ENCODE data around the gene GNPTG.

Gene GNPTG

DNA sequence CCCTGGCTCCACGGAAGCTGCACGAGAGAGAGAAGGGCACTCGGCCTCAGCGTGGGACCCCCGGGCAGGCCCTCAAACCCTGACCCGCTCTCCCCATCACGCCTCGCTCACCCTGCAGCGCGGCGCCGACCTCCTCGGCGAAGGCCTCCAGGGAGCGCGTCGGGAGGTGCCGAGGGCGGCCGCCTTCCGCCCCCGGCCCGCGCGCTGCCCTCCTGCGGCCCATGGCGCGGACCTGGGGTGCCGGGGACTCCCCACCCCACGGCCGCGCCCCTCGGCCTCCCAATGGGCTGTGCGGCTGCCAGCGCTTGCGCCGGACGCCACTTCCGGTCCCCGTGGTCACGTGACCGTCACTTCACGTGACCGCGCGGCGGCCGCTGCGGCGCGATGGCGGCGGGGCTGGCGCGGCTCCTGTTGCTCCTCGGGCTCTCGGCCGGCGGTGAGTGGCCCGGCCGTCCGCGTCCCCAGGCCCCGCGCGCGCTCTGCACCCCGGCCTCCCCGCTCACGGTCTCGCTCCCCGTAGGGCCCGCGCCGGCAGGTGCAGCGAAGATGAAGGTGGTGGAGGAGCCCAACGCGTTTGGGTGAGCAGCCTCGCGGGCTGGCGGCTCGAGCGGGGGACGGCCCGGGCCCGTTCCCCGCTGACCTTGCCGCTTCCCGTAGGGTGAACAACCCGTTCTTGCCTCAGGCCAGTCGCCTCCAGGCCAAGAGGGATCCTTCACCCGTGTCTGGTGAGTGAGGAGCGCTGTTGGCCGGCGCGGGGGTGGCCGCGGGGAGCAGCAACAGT, at the start of gene GNPTG, which contains the start of gene TSR3:
GNPTG (plus strand) TSS at position 350 of the 781 bp plus-strand sequence; CDS start at position 385, 35 bp downstream.
TSR3 (minus strand) TSS at position 297 of the 781 bp plus-strand sequence; CDS start at position 223, 74 bp downstream.
- DNase-seq (ENCODE audit: low read depth), result peak; percentile 45
- peak within 1 kb of the TSS; percentile 87 for H3K4me3 ChIP-seq (ENCODE audit: low read length)
- TF ChIP-seq, protein P1, sequence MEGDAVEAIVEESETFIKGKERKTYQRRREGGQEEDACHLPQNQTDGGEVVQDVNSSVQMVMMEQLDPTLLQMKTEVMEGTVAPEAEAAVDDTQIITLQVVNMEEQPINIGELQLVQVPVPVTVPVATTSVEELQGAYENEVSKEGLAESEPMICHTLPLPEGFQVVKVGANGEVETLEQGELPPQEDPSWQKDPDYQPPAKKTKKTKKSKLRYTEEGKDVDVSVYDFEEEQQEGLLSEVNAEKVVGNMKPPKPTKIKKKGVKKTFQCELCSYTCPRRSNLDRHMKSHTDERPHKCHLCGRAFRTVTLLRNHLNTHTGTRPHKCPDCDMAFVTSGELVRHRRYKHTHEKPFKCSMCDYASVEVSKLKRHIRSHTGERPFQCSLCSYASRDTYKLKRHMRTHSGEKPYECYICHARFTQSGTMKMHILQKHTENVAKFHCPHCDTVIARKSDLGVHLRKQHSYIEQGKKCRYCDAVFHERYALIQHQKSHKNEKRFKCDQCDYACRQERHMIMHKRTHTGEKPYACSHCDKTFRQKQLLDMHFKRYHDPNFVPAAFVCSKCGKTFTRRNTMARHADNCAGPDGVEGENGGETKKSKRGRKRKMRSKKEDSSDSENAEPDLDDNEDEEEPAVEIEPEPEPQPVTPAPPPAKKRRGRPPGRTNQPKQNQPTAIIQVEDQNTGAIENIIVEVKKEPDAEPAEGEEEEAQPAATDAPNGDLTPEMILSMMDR (conservative IDR thresholded peaks at IDR 0.05; ENCODE audit: low read depth, low read length), result no peak

DNA sequence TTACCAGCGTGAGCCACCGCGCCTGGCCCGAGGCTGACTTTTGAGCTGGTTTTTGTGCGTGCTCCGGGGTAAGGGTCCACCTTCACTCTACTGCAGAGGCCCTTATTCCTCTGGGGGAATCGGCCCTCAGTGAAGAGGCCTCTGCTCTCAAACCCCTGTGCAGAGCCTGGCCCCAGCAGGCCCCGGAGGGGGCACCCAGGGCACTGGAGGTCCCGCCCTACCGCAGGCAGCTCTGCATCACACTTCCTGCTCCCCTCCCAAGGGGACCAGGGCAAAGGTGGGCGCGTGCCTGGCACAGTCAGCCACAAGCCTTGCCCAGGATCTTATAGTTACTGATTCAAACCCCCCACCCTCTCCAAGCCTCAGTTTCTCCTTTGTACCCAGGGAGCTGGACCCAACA, 45.9 kb upstream of the GNPTG start:
- DNase-seq (ENCODE audit: low read depth), result no peak
- TF ChIP-seq, protein P1 (conservative IDR thresholded peaks at IDR 0.05; ENCODE audit: low read depth, low read length), result no peak
- no peak overlapping the region for H3K4me3 ChIP-seq (ENCODE audit: low read length)

DNA sequence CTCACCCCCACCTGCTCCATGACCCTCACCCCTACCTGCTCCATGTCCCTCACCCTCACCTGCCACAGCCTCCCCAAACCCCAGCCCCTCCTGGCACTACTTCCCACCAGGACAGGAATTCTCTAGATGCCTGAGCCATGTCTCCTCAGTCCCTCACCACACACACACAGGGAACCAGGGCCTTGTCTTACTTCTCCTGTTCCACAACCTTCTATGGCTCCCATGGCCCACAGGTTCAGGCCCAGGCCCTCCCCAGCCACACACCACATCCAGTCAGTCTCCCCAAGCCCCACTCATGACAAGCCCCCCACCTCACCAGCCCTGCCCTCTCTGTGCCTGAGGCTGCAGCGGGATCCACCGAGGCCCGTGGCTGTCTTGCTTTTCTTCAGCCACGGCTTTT, 45.4 kb upstream of the GNPTG start:
- no peak overlapping the region for H3K4me3 ChIP-seq (ENCODE audit: low read length)
- DNase-seq (ENCODE audit: low read depth), result no peak
- TF ChIP-seq, protein P1 (conservative IDR thresholded peaks at IDR 0.05; ENCODE audit: low read depth, low read length), result no peak

DNA sequence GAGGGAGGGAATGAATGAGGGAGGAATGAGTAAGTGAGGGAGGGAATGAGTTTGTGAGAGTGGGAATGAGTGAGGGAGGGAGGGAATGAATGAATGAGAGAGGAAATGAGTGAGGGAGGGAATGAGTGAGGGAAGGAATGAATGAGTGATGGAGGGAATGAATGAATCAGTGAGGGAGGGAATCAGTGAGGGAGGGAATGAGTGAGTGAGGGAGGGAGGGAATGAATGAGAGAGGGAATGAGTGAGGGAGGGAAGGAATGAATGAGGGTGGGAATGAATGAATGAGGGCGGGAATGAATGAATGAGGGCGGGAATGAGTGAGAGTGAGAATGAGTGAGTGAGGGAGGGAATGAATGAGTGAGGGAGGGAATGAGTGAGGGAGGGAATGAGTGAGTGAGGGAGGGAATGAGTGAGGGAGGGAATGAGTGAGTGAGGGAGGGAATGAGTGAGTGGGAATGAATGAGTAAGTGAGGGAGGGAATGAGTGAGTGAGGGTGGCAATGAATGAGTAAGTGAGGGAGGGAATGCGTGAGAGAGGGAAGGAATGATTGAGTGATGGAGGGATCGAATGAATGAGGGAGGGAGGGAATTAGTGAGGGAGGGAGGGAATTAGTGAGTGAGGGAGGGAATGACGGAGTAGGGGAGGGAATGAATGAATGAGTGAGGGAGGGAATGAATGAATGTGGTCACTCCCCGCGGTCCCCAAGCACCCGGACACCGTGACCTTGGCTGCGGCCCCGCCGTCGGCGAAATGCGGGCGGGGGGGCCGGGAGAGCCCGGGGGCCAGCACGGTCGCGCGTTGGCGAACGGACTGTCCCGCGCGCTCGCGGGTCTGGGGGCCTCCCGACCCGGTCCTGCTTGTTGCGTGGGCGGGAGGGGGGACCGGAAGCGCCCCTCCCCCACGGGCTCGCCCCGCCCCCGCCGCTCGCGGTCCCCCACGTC, 43.4 kb upstream of the GNPTG start:
- TF ChIP-seq, protein P1 (conservative IDR thresholded peaks at IDR 0.05; ENCODE audit: low read depth, low read length), result no peak
- DNase-seq (ENCODE audit: low read depth), result no peak
- H3K4me3 ChIP-seq (ENCODE audit: low read length), result peak overlapping the region; percentile 67

DNA sequence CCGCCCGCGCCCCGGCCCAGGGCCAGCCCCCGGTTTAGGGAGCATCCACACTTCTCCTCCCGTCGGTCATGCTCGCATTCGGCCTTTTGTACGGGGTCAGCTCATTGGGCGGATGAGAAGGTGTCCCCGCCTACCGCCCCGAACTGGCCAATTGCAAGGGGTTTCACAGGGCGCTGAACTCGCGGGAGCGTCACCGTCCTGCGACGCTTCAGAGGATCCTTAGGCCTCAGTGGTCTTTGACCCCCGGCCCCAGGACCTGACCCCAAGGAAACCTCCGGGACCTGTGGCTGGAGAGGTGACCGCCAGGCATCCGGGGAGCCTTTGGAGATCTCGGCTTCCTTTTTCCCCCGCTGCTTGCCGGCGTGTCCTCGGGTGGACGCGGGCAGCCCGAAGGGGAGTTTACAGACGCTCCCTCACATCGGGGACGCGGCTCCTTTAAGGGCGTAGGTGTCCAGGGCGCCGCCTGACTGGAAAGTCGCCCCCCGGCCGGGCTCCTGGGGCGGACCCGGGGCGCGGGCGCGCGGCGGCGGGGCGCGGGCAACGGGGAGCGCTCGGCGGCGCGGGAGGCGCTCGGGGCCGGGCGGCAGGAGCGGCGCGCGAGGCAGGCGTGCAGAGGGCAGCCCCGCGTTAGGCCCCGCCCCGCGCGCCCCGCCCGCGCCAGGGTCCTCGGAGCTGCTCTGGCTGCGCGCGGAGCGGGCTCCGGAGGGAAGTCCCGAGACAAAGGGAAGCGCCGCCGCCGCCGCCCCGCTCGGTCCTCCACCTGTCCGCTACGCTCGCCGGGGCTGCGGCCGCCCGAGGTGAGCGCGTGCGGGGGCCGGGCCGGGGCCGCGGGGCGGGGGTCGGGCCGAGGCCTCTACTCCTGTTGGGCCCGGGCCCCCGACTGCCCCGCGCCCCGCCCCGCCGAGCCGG, 42.5 kb upstream of the GNPTG start, which contains the start of gene UBE2I:
UBE2I (plus strand) TSS at position 660 of the 909 bp plus-strand sequence. CDS start 4,395 bp downstream, outside the sequence.
- DNase-seq (ENCODE audit: low read depth), result peak; percentile 90
- TF ChIP-seq, protein P1 (conservative IDR thresholded peaks at IDR 0.05; ENCODE audit: low read depth, low read length), result no peak
- H3K4me3 ChIP-seq (ENCODE audit: low read length), result peak within 1 kb of the TSS; percentile 90
